Measurements from ENCODE around the gene ENOPH1.

DNA sequence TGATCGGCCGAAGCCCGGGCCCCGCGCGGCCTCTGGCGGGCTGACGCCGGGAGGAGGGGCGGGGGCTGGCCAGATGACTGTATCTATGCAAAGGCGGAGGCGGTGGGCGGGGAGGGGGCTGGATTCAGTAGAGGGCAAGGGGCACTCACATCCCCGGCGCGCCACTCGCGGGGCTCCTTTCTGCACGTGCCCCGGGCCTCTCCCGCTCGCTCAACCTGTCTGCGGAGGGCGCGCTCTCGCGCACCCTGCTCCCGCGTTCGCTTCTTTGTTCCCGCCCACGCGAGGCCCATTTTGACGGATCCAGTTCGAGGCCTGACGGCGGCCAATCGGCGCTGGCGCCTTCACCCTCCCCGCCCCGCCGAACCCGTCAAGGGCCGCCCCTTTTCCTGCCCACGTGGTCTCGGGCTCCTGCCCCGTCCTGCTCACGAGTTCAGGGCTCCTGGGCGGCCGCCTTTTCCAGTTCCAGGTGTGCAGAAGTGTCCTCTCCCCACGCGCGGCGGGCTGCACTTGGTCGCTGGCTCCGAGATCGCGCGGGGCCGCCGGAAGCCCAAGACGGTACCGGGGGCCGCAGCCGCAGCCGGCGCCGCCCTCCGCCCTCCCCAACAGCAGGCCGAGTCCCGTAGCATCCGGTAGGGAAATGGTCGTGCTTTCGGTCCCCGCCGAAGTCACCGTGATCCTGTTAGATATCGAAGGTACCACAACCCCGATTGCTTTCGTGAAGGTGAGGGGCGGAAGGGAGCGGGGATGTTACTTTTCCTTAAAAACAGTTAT, at the start of gene ENOPH1, which contains the start of gene HNRNPDL:
- no peak for TF ChIP-seq GATA3 (IDR thresholded peaks at IDR 0.05; ENCODE audit: low read depth, low read length)
- TF ChIP-seq GATA2 (IDR thresholded peaks at IDR 0.05; ENCODE audit: low read depth, low read length): no peak; the same call in 1 of the 2 replicates

Data from SH-SY5Y (cell line).